T-helper 2 cell treated with Interferon-gamma antibody and Interleukin-4, amounts not matched to agents 5 μg/mL and 100 μg/mL, for 36 hours (primary cell): Measurements from ENCODE around the gene DIS3L2.

ENCODE experiments used
- DNase-seq: peaks from one replicate; pipeline ENCODE4 v3.0.0; 2021; ENCODE audit warnings: low spot score
- H3K27ac Mint-ChIP-seq: one replicate; pipeline ENCODE4 v1.8.0; 2021; ENCODE audit warnings: mild to moderate bottlenecking, mixed read lengths
- H3K27me3 Mint-ChIP-seq: one replicate; pipeline ENCODE4 v1.8.0; 2021; ENCODE audit warnings: low read depth, mixed read lengths
- H3K36me3 Mint-ChIP-seq: one replicate; pipeline ENCODE4 v1.8.0; 2021; ENCODE audit warnings: low read depth, mixed read lengths
- H3K4me1 Mint-ChIP-seq: one replicate; pipeline ENCODE4 v1.8.0; 2021; ENCODE audit warnings: low read depth, mixed read lengths
- H3K4me3 Mint-ChIP-seq: one replicate; pipeline ENCODE4 v1.8.0; 2022; ENCODE audit warnings: mild to moderate bottlenecking, moderate library complexity, mixed read lengths
- H3K9me3 Mint-ChIP-seq: one replicate; pipeline ENCODE4 v1.8.0; 2021; ENCODE audit warnings: mixed read lengths

DIS3L2 gene

GRCh38 chr2:232282508-232283055 is 321.1 kb downstream of the DIS3L2 start:
- DNase-seq = no peak
- H3K27ac Mint-ChIP-seq = no peak overlapping the region
- no peaks in the 10 kb centered on the region for H3K4me1 Mint-ChIP-seq
- no peaks in the 10 kb centered on the region for H3K9me3 Mint-ChIP-seq
- no peak overlapping the region for H3K4me3 Mint-ChIP-seq
- H3K27me3 Mint-ChIP-seq = no peaks in the 10 kb centered on the region
- no peaks in the 10 kb centered on the region for H3K36me3 Mint-ChIP-seq

- Mint-ChIP-seq H3K27me3 (no peaks in the 10 kb centered on the region), H3K36me3 (no peaks in the 10 kb centered on the region), H3K9me3 (no peaks in the 10 kb centered on the region), H3K27ac (no peak overlapping the region), H3K4me3 (no peak overlapping the region), H3K4me1 (no peaks in the 10 kb centered on the region)
- DNase-seq = no peak
These were observed 324.7 kb downstream of the DIS3L2 start for GRCh38 chr2:232286001-232286868.

GRCh38 chr2:232287316-232287715 is 325.8 kb downstream of the DIS3L2 start:
- Mint-ChIP-seq H3K36me3 (no peaks in the 10 kb centered on the region), H3K27ac (no peak overlapping the region), H3K9me3 (no peaks in the 10 kb centered on the region), H3K27me3 (no peaks in the 10 kb centered on the region), H3K4me3 (no peak overlapping the region), H3K4me1 (no peaks in the 10 kb centered on the region)
- DNase-seq = no peak

- Mint-ChIP-seq H3K4me1 (no peaks in the 10 kb centered on the region), H3K27me3 (no peaks in the 10 kb centered on the region), H3K36me3 (no peaks in the 10 kb centered on the region), H3K4me3 (no peak overlapping the region), H3K9me3 (no peaks in the 10 kb centered on the region), H3K27ac (no peak overlapping the region)
- no peak for DNase-seq
These were observed 327.0 kb downstream of the DIS3L2 start for GRCh38 chr2:232288489-232289030.

- Mint-ChIP-seq H3K36me3 (no peaks in the 10 kb centered on the region), H3K4me1 (no peaks in the 10 kb centered on the region), H3K9me3 (no peaks in the 10 kb centered on the region)
These were observed 329.2 kb downstream of the DIS3L2 start for GRCh38 chr2:232290668-232291067.

GRCh38 chr2:232291343-232291742 is 329.8 kb downstream of the DIS3L2 start:
- Mint-ChIP-seq H3K27ac (no peak overlapping the region), H3K4me1 (no peaks in the 10 kb centered on the region), H3K27me3 (no peaks in the 10 kb centered on the region), H3K4me3 (no peak overlapping the region), H3K36me3 (no peaks in the 10 kb centered on the region), H3K9me3 (no peaks in the 10 kb centered on the region)
- no peak for DNase-seq

More at GRCh38 chr2:232290668-232291067, 329.2 kb downstream of the DIS3L2 start:
- no peak overlapping the region for H3K27ac Mint-ChIP-seq
- no peak for DNase-seq
- no peaks in the 10 kb centered on the region for H3K27me3 Mint-ChIP-seq
- H3K4me3 Mint-ChIP-seq = no peak overlapping the region

GRCh38 chr2:232292395-232293154 is 331.1 kb downstream of the DIS3L2 start:
- Mint-ChIP-seq H3K27me3 (no peaks in the 10 kb centered on the region), H3K4me1 (no peaks in the 10 kb centered on the region), H3K4me3 (no peak overlapping the region), H3K9me3 (no peaks in the 10 kb centered on the region), H3K27ac (peak overlapping the region; percentile 9), H3K36me3 (no peaks in the 10 kb centered on the region)
- no peak for DNase-seq

- no peaks in the 10 kb centered on the region for H3K4me1 Mint-ChIP-seq
- H3K4me3 Mint-ChIP-seq = no peak overlapping the region
- H3K36me3 Mint-ChIP-seq = no peaks in the 10 kb centered on the region
- H3K9me3 Mint-ChIP-seq = no peaks in the 10 kb centered on the region
- H3K27ac Mint-ChIP-seq = no peak overlapping the region
- H3K27me3 Mint-ChIP-seq = no peaks in the 10 kb centered on the region
- DNase-seq = no peak
These were observed 331.7 kb downstream of the DIS3L2 start for GRCh38 chr2:232293191-232293590.

GRCh38 chr2:232295971-232296370 is 334.5 kb downstream of the DIS3L2 start:
- H3K9me3 Mint-ChIP-seq = no peaks in the 10 kb centered on the region

GRCh38 chr2:232296776-232297525 is 335.4 kb downstream of the DIS3L2 start:
- no peak overlapping the region for H3K27ac Mint-ChIP-seq
- no peaks in the 10 kb centered on the region for H3K36me3 Mint-ChIP-seq
- DNase-seq = no peak
- no peaks in the 10 kb centered on the region for H3K27me3 Mint-ChIP-seq
- no peak overlapping the region for H3K4me3 Mint-ChIP-seq
- H3K4me1 Mint-ChIP-seq = peaks cover 9% of the 10 kb centered on the region
- no peaks in the 10 kb centered on the region for H3K9me3 Mint-ChIP-seq

More at GRCh38 chr2:232295971-232296370, 334.5 kb downstream of the DIS3L2 start:
- no peak for DNase-seq
- Mint-ChIP-seq H3K36me3 (no peaks in the 10 kb centered on the region), H3K4me3 (no peak overlapping the region), H3K27me3 (no peaks in the 10 kb centered on the region), H3K4me1 (peaks cover 9% of the 10 kb centered on the region), H3K27ac (no peak overlapping the region)

- no peak overlapping the region for H3K4me3 Mint-ChIP-seq
- H3K4me1 Mint-ChIP-seq = peaks cover 9% of the 10 kb centered on the region
- peak overlapping the region; percentile 33 for H3K27ac Mint-ChIP-seq
- DNase-seq = no peak
- no peaks in the 10 kb centered on the region for H3K27me3 Mint-ChIP-seq
- H3K9me3 Mint-ChIP-seq = no peaks in the 10 kb centered on the region
- H3K36me3 Mint-ChIP-seq = no peaks in the 10 kb centered on the region
These were observed 337.6 kb downstream of the DIS3L2 start for GRCh38 chr2:232299084-232299483.

GRCh38 chr2:232299927-232300674 is 338.6 kb downstream of the DIS3L2 start:
- Mint-ChIP-seq H3K36me3 (peaks cover 2% of the 10 kb centered on the region), H3K27me3 (no peaks in the 10 kb centered on the region), H3K9me3 (no peaks in the 10 kb centered on the region), H3K4me3 (no peak overlapping the region), H3K27ac (no peak overlapping the region), H3K4me1 (peaks cover 9% of the 10 kb centered on the region)
- DNase-seq = no peak

GRCh38 chr2:232300894-232301387 is 339.4 kb downstream of the DIS3L2 start:
- H3K9me3 Mint-ChIP-seq = no peaks in the 10 kb centered on the region
- no peaks in the 10 kb centered on the region for H3K27me3 Mint-ChIP-seq
- H3K36me3 Mint-ChIP-seq = peaks cover 2% of the 10 kb centered on the region
- no peak overlapping the region for H3K27ac Mint-ChIP-seq
- no peak for DNase-seq
- H3K4me3 Mint-ChIP-seq = no peak overlapping the region
- peaks cover 9% of the 10 kb centered on the region for H3K4me1 Mint-ChIP-seq
